Measurements from ENCODE around the gene CFAP299. TPM values are rescaled to one million over a fixed set of nuclear protein-coding genes. Genes with fewer than 3 reads are reported as not detected.

Gene CFAP299
- total and polyA plus RNA-seq, 2 of the 8 experiments (the other 6 are each of a cell fraction or from before 2014, with no cell fraction given): not detected

GRCh38 chr4:80385397-80386280, 50.1 kb downstream of the CFAP299 start:
- Histone ChIP-seq H3K79me2 (ENCODE audit: control insufficient read depth in 1 of 2, insufficient read depth in 2 of 2, low read length in 2 of 2) (no peaks in the 10 kb centered on the region), H2BK12ac (ENCODE audit: low read depth, low read length) (no peak overlapping the region), H3K27me3 (replicated peaks in 1 of 4; ENCODE audit: control insufficient read depth in 3 of 4, extremely low read depth in 1 of 4, insufficient read depth in 3 of 4, low read length in 3 of 4) (no peaks in the 10 kb centered on the region), H3K9ac (replicated peaks in 1 of 4; ENCODE audit: extremely low read depth in 1 of 4, low read depth in 3 of 4, low read length in 3 of 4) (no peak overlapping the region), H3K36me3 (ENCODE audit: control insufficient read depth in 2 of 4, insufficient read depth in 4 of 4, low read length in 3 of 4) (no peaks in the 10 kb centered on the region), H4K20me1 (replicated peaks in 1 of 2; ENCODE audit: control insufficient read depth in 1 of 2, insufficient read depth in 2 of 2, low read length in 2 of 2) (no peaks in the 10 kb centered on the region), H3K27ac (ENCODE audit: low read depth, low read length) (no peak overlapping the region), H2AK5ac (ENCODE audit: low read depth, low read length) (no peak overlapping the region), H2BK20ac (ENCODE audit: low read length) (no peak overlapping the region), H3K14ac (ENCODE audit: insufficient read length) (no peak overlapping the region), H3K23ac (ENCODE audit: insufficient read length) (no peak overlapping the region), H3K4me2 (ENCODE audit: insufficient read depth in 1 of 2, low read depth in 2 of 2, low read length in 2 of 2) (no peak overlapping the region), H2AFZ (ENCODE audit: low read length) (no peak overlapping the region), H3K23me2 (ENCODE audit: low read depth, low read length) (no peaks in the 10 kb centered on the region), H3K4ac (replicated peaks; ENCODE audit: insufficient read length, low read depth, low read length) (no peak overlapping the region), H2BK5ac (ENCODE audit: low read depth, low read length) (no peak overlapping the region), H3K18ac (ENCODE audit: extremely low read depth, low read length) (no peak overlapping the region), H4K91ac (replicated peaks; ENCODE audit: insufficient read length, low read length) (no peak overlapping the region), H3K9me3 (ENCODE audit: insufficient read depth in 2 of 2, low read depth in 1 of 2, low read length in 1 of 2) (peaks cover 0 to 7% of the 10 kb centered on the region in 2 experiments; a peak in 2 of 4 replicates), H3K56ac (replicated peaks; ENCODE audit: insufficient read length, low read depth, low read length) (no peak overlapping the region), H4K5ac (ENCODE audit: insufficient read length, low read depth, low read length) (no peak overlapping the region), H2BK15ac (ENCODE audit: low read length) (no peak overlapping the region), H4K8ac (ENCODE audit: extremely low read depth, insufficient read depth, low read length) (no peak overlapping the region), H3K79me1 (ENCODE audit: low read depth, low read length) (no peaks in the 10 kb centered on the region), H2BK120ac (replicated peaks; ENCODE audit: low read depth, low read length) (no peak overlapping the region), H3K4me1 (replicated peaks in 1 of 4; ENCODE audit: control insufficient read depth in 3 of 4, insufficient read depth in 4 of 4, low read length in 3 of 4) (no peaks in the 10 kb centered on the region), H3K4me3 (ENCODE audit: extremely low read depth in 1 of 4, insufficient read depth in 2 of 4, low read depth in 3 of 4, low read length in 4 of 4) (no peak overlapping the region)
- POLR2A ChIA-PET (ENCODE audit: partially characterized antibody): no interaction called here
- 94% methylated on average over 25 of the region's 25 CpGs; no CpG with 5 or more reads in 1 of the 2 experiments for WGBS, 2 experiments (ENCODE audit: extremely low coverage in 1 of 2, insufficient coverage in 1 of 2, insufficient read length in 1 of 2, insufficient replicate concordance in 2 of 2, low coverage in 1 of 2, low lambda C conversion rate in 2 of 2, missing lambda C conversion rate in 1 of 2)
- CTCF ChIA-PET (ENCODE audit: partially characterized antibody): interaction anchor here (1.1 kb wide), 1 partner anchor 74 kb away, joined by 3 read pairs; no protein-coding TSS in a partner anchor
- FAIRE-seq (no peak), DNase-seq (ENCODE audit: low read depth in 1 of 2, low spot score in 2 of 2) (no peak)
- TF ChIP-seq TAF1 (IDR thresholded peaks at IDR 0.05; ENCODE audit: low read depth, low read length) (no peak), CBX5 (IDR thresholded peaks at IDR 0.05; ENCODE audit: low read depth, low read length) (no peak), MAFK (IDR thresholded peaks at IDR 0.05; ENCODE audit: low read depth, low read length) (no peak), MAX (IDR thresholded peaks at IDR 0.05) (no peak)
